GM12875 (cell line): Measurements from ENCODE around the gene ZNF792.

Experiments
- H3K4me3 ChIP-seq: one replicate; pipeline ENCODE4 v1.5.1; 2011; ENCODE audit warnings: low read depth, low read length, control low read depth
- CTCF ChIP-seq: IDR thresholded peaks from 2 replicates; pipeline ENCODE4 v1.5.1; 2011; ENCODE audit warnings: low read depth, mild to moderate bottlenecking, control low read depth, inconsistent platforms, low read length, moderate library complexity, borderline replicate concordance; ENCODE audit not compliant: insufficient read depth

Gene ZNF792

GRCh38 chr19:34985249-34986022 is 21.4 kb upstream of the ZNF792 start:
- no peak for TF ChIP-seq CTCF
- H3K4me3 ChIP-seq = no peak overlapping the region

GRCh38 chr19:34984287-34984686 is 20.3 kb upstream of the ZNF792 start:
- no peak overlapping the region for H3K4me3 ChIP-seq
- TF ChIP-seq CTCF = no peak

GRCh38 chr19:34983786-34984185 is 19.8 kb upstream of the ZNF792 start:
- no peak for TF ChIP-seq CTCF
- H3K4me3 ChIP-seq = no peak overlapping the region

- TF ChIP-seq CTCF = no peak
- H3K4me3 ChIP-seq = no peak overlapping the region
Observed at GRCh38 chr19:34982275-34982674, 18.2 kb upstream of the ZNF792 start.

GRCh38 chr19:34979819-34980640 is 16.0 kb upstream of the ZNF792 start:
- no peak for TF ChIP-seq CTCF
- H3K4me3 ChIP-seq = no peak overlapping the region

- H3K4me3 ChIP-seq = no peak overlapping the region
- TF ChIP-seq CTCF = no peak
Observed at GRCh38 chr19:34976611-34977010, 12.6 kb upstream of the ZNF792 start.
